ENCODE data around the gene NXT1. TPM values are rescaled to one million over a fixed set of nuclear protein-coding genes. Genes with fewer than 3 reads are reported as not detected.

The NXT1 gene
- total and polyA plus RNA-seq, 2 of the 4 experiments (the other 2 are of a cell fraction) = 23.6 to 25.5 TPM

DNA sequence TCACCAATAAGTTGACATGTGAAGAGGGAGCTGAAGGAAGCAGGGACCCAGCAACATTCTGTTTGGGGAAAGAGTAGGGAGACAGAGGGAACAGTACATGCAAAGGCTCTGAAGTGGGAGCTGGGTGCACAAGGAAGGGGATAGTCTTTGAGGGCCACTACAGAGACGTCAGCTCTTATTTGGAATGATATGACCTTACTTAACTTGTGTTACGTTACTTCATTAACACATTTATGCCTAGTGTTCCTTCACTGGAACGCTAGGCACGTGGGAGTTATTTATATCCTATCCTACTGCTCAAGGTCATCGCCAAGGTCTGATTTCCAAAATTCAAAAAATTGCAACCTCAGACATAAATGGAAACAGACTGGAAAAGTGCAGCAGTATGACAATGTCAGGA lies 50.5 kb downstream of the NXT1 start:
- POLR2A ChIA-PET (ENCODE audit: unreplicated experiment) = no interaction called here
- Histone ChIP-seq H2AK9ac (replicated peaks; ENCODE audit: low read depth, low read length, poor library complexity) (no peak overlapping the region), H4K5ac (ENCODE audit: low read depth, low read length) (no peak overlapping the region), H3K14ac (replicated peaks; ENCODE audit: low read depth, low read length) (no peak overlapping the region), H3K4me2 (ENCODE audit: low read depth, low read length) (no peak overlapping the region), H4K91ac (ENCODE audit: insufficient read depth, low read depth, low read length) (no peak overlapping the region), H2BK15ac (ENCODE audit: low read depth, low read length) (no peak overlapping the region), H3K4me1 (ENCODE audit: control insufficient read depth, insufficient read depth, low read length) (peaks cover 13% of the 10 kb centered on the region), H3K18ac (ENCODE audit: low read depth, low read length) (no peak overlapping the region), H3K9me1 (ENCODE audit: insufficient read depth, low read length) (peaks cover 12% of the 10 kb centered on the region), H3K23ac (ENCODE audit: low read depth, low read length) (no peak overlapping the region), H2AFZ (replicated peaks; ENCODE audit: low read length, poor library complexity) (no peak overlapping the region), H3K36me3 (ENCODE audit: control insufficient read depth, insufficient read depth, low read length) (peaks cover 3% of the 10 kb centered on the region), H3K27ac (ENCODE audit: insufficient read depth, low read length) (no peak overlapping the region), H2AK5ac (ENCODE audit: low read depth, low read length) (no peak overlapping the region), H3K56ac (ENCODE audit: extremely low read depth, insufficient read depth, low read length) (no peak overlapping the region), H3K4me3 (ENCODE audit: insufficient read depth, low read depth, low read length) (no peak overlapping the region), H2BK20ac (ENCODE audit: low read depth, low read length) (no peak overlapping the region), H3K4ac (ENCODE audit: low read depth, low read length) (no peak overlapping the region), H3K79me1 (ENCODE audit: low read depth in 1 of 2, low read length in 2 of 2) (peaks cover 27 to 68% of the 10 kb centered on the region in 2 experiments), H4K20me1 (ENCODE audit: insufficient read depth, low read length) (peaks cover 19% of the 10 kb centered on the region), H3K27me3 (ENCODE audit: control insufficient read depth, insufficient read depth, low read length) (no peaks in the 10 kb centered on the region), H2BK5ac (ENCODE audit: low read depth, low read length, poor library complexity, severe bottlenecking) (no peak overlapping the region), H3K9me3 (ENCODE audit: control insufficient read depth, insufficient read depth, low read length) (no peaks in the 10 kb centered on the region), H4K8ac (ENCODE audit: low read depth in 2 of 2, low read length in 2 of 2) (no peak overlapping the region), H2BK120ac (ENCODE audit: low read depth, low read length) (no peak overlapping the region), H3K9ac (ENCODE audit: low read depth, low read length) (no peak overlapping the region)
- TF ChIP-seq POLR2A (IDR thresholded peaks at IDR 0.05; ENCODE audit: low read depth, low read length) (no peak), RCOR1 (IDR thresholded peaks at IDR 0.05; ENCODE audit: insufficient replicate concordance, low read length) (no peak), RFX5 (IDR thresholded peaks at IDR 0.05; ENCODE audit: low read depth, low read length) (no peak), SMC3 (IDR thresholded peaks at IDR 0.05; ENCODE audit: low read depth, low read length) (no peak), CHD1 (IDR thresholded peaks at IDR 0.05; ENCODE audit: low read depth, low read length) (no peak), CTCF (conservative IDR thresholded peaks at IDR 0.05; ENCODE audit: low read depth, low read length) (no peak), BHLHE40 (IDR thresholded peaks at IDR 0.05; ENCODE audit: low read depth, low read length) (no peak), RAD21 (IDR thresholded peaks at IDR 0.05; ENCODE audit: low read length) (no peak), MAZ (IDR thresholded peaks at IDR 0.05; ENCODE audit: borderline replicate concordance, low read depth, low read length) (no peak), CEBPB (IDR thresholded peaks at IDR 0.05; ENCODE audit: low read depth, low read length) (no peak), MXI1 (IDR thresholded peaks at IDR 0.05; ENCODE audit: borderline replicate concordance, low read depth, low read length) (no peak), MAFK (IDR thresholded peaks at IDR 0.05; ENCODE audit: low read depth, low read length) (no peak), NFE2L2 (IDR thresholded peaks at IDR 0.05; ENCODE audit: low read depth, low read length) (no peak), FOS (IDR thresholded peaks at IDR 0.05; ENCODE audit: low read depth, low read length) (no peak)
- TF ChIP-seq, protein P1, sequence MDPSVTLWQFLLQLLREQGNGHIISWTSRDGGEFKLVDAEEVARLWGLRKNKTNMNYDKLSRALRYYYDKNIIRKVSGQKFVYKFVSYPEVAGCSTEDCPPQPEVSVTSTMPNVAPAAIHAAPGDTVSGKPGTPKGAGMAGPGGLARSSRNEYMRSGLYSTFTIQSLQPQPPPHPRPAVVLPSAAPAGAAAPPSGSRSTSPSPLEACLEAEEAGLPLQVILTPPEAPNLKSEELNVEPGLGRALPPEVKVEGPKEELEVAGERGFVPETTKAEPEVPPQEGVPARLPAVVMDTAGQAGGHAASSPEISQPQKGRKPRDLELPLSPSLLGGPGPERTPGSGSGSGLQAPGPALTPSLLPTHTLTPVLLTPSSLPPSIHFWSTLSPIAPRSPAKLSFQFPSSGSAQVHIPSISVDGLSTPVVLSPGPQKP (IDR thresholded peaks at IDR 0.05; ENCODE audit: borderline replicate concordance, low read depth, low read length) = no peak
- CTCF ChIA-PET = interaction anchor here (0.6 kb wide), 3 partner anchors 651 to 1983 kb away, joined by 4 to 7 read pairs (median 4); no protein-coding TSS in a partner anchor
- ATAC-seq (ENCODE audit: low read depth) (no peak), DNase-seq (no peak)
- no TSS peak for BruUV-seq (replicated peaks)
- dilution Hi-C loops (cut with HindIII; ENCODE audit: low sequenced_read_pairs, unreplicated experiment) (no loop called here), in situ Hi-C loops (cut with MboI; ENCODE audit: low sequenced_read_pairs) (no loop called here), intact Hi-C loops (cut with micrococcal nuclease) (loop anchor here (5.0 kb wide), 1 partner anchor 34 kb away; no protein-coding TSS in a partner anchor)
- WGBS, 2 experiments (ENCODE audit: extremely low coverage in 2 of 2, insufficient read length in 1 of 2) = no CpG with 5 or more reads among the region's 5 CpGs

Data from IMR-90 (cell line).